ENCODE measurements around the gene OGFOD1. TPM values are rescaled to one million over a fixed set of nuclear protein-coding genes. Genes with fewer than 3 reads are reported as not detected.

OGFOD1 gene
- total RNA-seq, 1 experiment from 2014 or later, result 55.5 TPM

GRCh38 chr16:56457927-56458470, 6.6 kb downstream of the OGFOD1 start:
- Histone ChIP-seq H3K9me3 (ENCODE audit: low read length) (no peaks in the 10 kb centered on the region), H2AFZ (ENCODE audit: low read length) (no peak overlapping the region), H3K9ac (ENCODE audit: low read length) (no peak overlapping the region), H3K36me3 (ENCODE audit: low read depth, low read length) (peaks cover 50% of the 10 kb centered on the region), H3K4me3 (ENCODE audit: low read length) (no peak overlapping the region), H3K79me2 (ENCODE audit: low read length) (peaks cover 11% of the 10 kb centered on the region), H3K4me2 (ENCODE audit: low read length) (no peak overlapping the region), H3K9me2 (replicated peaks; ENCODE audit: low read length) (no peaks in the 10 kb centered on the region), H3K27me3 (ENCODE audit: low read length) (no peaks in the 10 kb centered on the region), H3K4me1 (ENCODE audit: insufficient read depth, low read length) (peaks cover 2% of the 10 kb centered on the region), H3F3A (ENCODE audit: low read length, unreplicated experiment) (no peaks in the 10 kb centered on the region), H4K20me1 (ENCODE audit: low read length) (peaks cover 2% of the 10 kb centered on the region; the same call in 1 of the 2 replicates), H3K27ac (ENCODE audit: low read length) (no peak overlapping the region)
- DNase-seq (no peak), ATAC-seq (no peak)
- no TSS peak for BruUV-seq (replicated peaks)
- CTCF ChIA-PET, result no interaction called here
- POLR2A ChIA-PET (ENCODE audit: unreplicated experiment), result no interaction called here
- TF ChIP-seq EZH2phosphoT487 (IDR thresholded peaks at IDR 0.05; ENCODE audit: borderline replicate concordance, low read length), result no peak
- no peak for TF ChIP-seq EZH2 (IDR thresholded peaks at IDR 0.05; ENCODE audit: low read length, unreplicated experiment)
- no peak for TF ChIP-seq CTCF (conservative IDR thresholded peaks at IDR 0.05; ENCODE audit: low read depth, low read length)
- intact Hi-C loops (cut with micrococcal nuclease), result no loop called here

- TF ChIP-seq CTCF (conservative IDR thresholded peaks at IDR 0.05; ENCODE audit: low read depth, low read length) (no peak), EZH2 (IDR thresholded peaks at IDR 0.05; ENCODE audit: low read length, unreplicated experiment) (no peak), EZH2phosphoT487 (IDR thresholded peaks at IDR 0.05; ENCODE audit: borderline replicate concordance, low read length) (no peak)
- H4K20me1 ChIP-seq (ENCODE audit: low read length), result no peaks in the 10 kb centered on the region
- DNase-seq (no peak), ATAC-seq (no peak)
- H2AFZ ChIP-seq (ENCODE audit: low read length), result no peak overlapping the region
- H3K36me3 ChIP-seq (ENCODE audit: low read depth, low read length), result peaks cover 34% of the 10 kb centered on the region
- H3K9ac ChIP-seq (ENCODE audit: low read length), result no peak overlapping the region
- H3K9me3 ChIP-seq (ENCODE audit: low read length), result no peaks in the 10 kb centered on the region
- intact Hi-C loops (cut with micrococcal nuclease), result no loop called here
- H3K4me2 ChIP-seq (ENCODE audit: low read length), result no peak overlapping the region
- H3K4me1 ChIP-seq (ENCODE audit: insufficient read depth, low read length), result no peaks in the 10 kb centered on the region
- BruUV-seq (replicated peaks), result no TSS peak
- no peak overlapping the region for H3K4me3 ChIP-seq (ENCODE audit: low read length)
- ChIA-PET POLR2A (ENCODE audit: unreplicated experiment) (interaction anchor here (0.8 kb wide), 1 partner anchor 230 kb away, joined by 5 read pairs; no protein-coding TSS in a partner anchor), CTCF (no interaction called here)
- H3F3A ChIP-seq (ENCODE audit: low read length, unreplicated experiment), result no peaks in the 10 kb centered on the region
- H3K27me3 ChIP-seq (ENCODE audit: low read length), result no peaks in the 10 kb centered on the region
- H3K79me2 ChIP-seq (ENCODE audit: low read length), result no peaks in the 10 kb centered on the region
- no peaks in the 10 kb centered on the region for H3K9me2 ChIP-seq (replicated peaks; ENCODE audit: low read length)
- no peak overlapping the region for H3K27ac ChIP-seq (ENCODE audit: low read length)
Observed at GRCh38 chr16:56460101-56460500, 8.7 kb downstream of the OGFOD1 start.

GRCh38 chr16:56462064-56462796, 10.9 kb downstream of the OGFOD1 start:
- Histone ChIP-seq H3K27me3 (ENCODE audit: low read length) (no peaks in the 10 kb centered on the region), H3K9me3 (ENCODE audit: low read length) (no peaks in the 10 kb centered on the region), H3K4me3 (ENCODE audit: low read length) (no peak overlapping the region), H3K36me3 (ENCODE audit: low read depth, low read length) (peaks cover 34% of the 10 kb centered on the region), H4K20me1 (ENCODE audit: low read length) (no peaks in the 10 kb centered on the region), H3F3A (ENCODE audit: low read length, unreplicated experiment) (no peaks in the 10 kb centered on the region), H3K9me2 (replicated peaks; ENCODE audit: low read length) (no peaks in the 10 kb centered on the region), H3K4me2 (ENCODE audit: low read length) (no peak overlapping the region), H3K27ac (ENCODE audit: low read length) (no peak overlapping the region), H3K79me2 (ENCODE audit: low read length) (no peaks in the 10 kb centered on the region), H2AFZ (ENCODE audit: low read length) (no peak overlapping the region), H3K4me1 (ENCODE audit: insufficient read depth, low read length) (no peaks in the 10 kb centered on the region), H3K9ac (ENCODE audit: low read length) (no peak overlapping the region)
- intact Hi-C loops (cut with micrococcal nuclease), result no loop called here
- ATAC-seq, result no peak
- ChIA-PET CTCF (no interaction called here), POLR2A (ENCODE audit: unreplicated experiment) (no interaction called here)
- no peak for DNase-seq
- BruUV-seq (replicated peaks), result no TSS peak
- no peak for TF ChIP-seq CTCF (conservative IDR thresholded peaks at IDR 0.05; ENCODE audit: low read depth, low read length)
- no peak for TF ChIP-seq EZH2phosphoT487 (IDR thresholded peaks at IDR 0.05; ENCODE audit: borderline replicate concordance, low read length)
- TF ChIP-seq EZH2 (IDR thresholded peaks at IDR 0.05; ENCODE audit: low read length, unreplicated experiment), result no peak

Data from PC-3 (cell line).